Esophagus (tissue), 2 donors: ENCODE data around the gene CREBBP. TPM values are rescaled to one million over a fixed set of nuclear protein-coding genes. Genes with fewer than 3 reads are reported as not detected.

Experiments used
- H3K27ac ChIP-seq, 2 donors: one replicate each; pipeline ENCODE4 v1.5.1; 2013; ENCODE audit warnings: low read depth in 2 of 2, mild to moderate bottlenecking in 2 of 2, inconsistent platforms in 1 of 2, low read length in 1 of 2, moderate library complexity in 1 of 2
- H3K27me3 ChIP-seq, 2 donors: one replicate each; pipeline ENCODE4 v1.6.1; 2013; ENCODE audit warnings: low read length in 2 of 2, control low read depth in 1 of 2, mild to moderate bottlenecking in 1 of 2; ENCODE audit not compliant: insufficient read depth in 2 of 2, control insufficient read depth in 1 of 2
- H3K36me3 ChIP-seq, 2 donors: one replicate each; pipeline ENCODE4 v1.6.1; 2013; ENCODE audit warnings: low read length in 1 of 2; ENCODE audit not compliant: control insufficient read depth in 2 of 2, insufficient read depth in 2 of 2
- H3K4me1 ChIP-seq, 2 donors: one replicate each; pipeline ENCODE4 v1.6.1; 2013; ENCODE audit warnings: low read length in 1 of 2; ENCODE audit not compliant: control insufficient read depth in 2 of 2, insufficient read depth in 2 of 2
- H3K4me3 ChIP-seq, 2 donors: one replicate each; pipeline ENCODE4 v1.5.1; 2013; ENCODE audit warnings: low read length in 2 of 2, mild to moderate bottlenecking in 2 of 2, low read depth in 1 of 2, moderate library complexity in 1 of 2
- H3K9me3 ChIP-seq, 2 donors: one replicate each; pipeline ENCODE4 v1.6.1; 2013; ENCODE audit warnings: mild to moderate bottlenecking in 2 of 2, low read depth in 1 of 2, low read length in 1 of 2, moderate library complexity in 1 of 2; ENCODE audit not compliant: control insufficient read depth in 2 of 2, insufficient read depth in 1 of 2
- WGBS, 2 donors: extraction: QIAGEN DNeasy Blood & Tissue Kit; methylation state at CpG; one replicate each; pipeline ENCODE4 v1.1.7; 2013; 5-methylcytosine and 5-hydroxymethylcytosine counted together
- polyA plus RNA-seq, 2 donors: library from polyadenylated mRNA; stranded (reverse); fragments of 200-250 nt; gene quantifications; one replicate each; pipeline ENCODE4 v1.2.3, GENCODE V29; 2013
- donor health status: healthy with polysubstance abuse.
- donor health status: Bipolar disorder and iron deficiency.

Gene CREBBP
- polyA plus RNA-seq, 2 donors = 8.4 to 20.2 TPM

DNA sequence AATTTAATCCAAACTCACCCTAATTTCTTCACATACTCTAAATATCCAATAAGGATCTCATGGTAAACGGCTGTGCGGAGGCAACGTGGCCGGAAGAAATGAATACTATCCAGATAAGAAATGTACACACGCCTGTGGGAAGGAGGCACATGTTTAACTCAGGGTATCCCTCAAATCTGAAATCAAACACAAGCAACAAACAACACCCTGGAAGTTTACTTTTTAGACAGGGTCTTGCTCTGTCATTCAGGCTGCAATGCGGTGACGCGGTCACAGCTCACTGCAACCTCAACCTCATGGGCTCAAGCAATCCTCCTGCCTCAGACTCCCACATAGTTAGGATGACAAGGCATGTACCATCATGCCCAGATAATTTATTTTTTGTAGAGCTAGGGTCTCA, 142.0 kb downstream of the CREBBP start:
- Histone ChIP-seq H3K4me3 (no peak overlapping the region), H3K4me1 (no peaks in the 10 kb centered on the region), H3K9me3 (no peaks in the 10 kb centered on the region), H3K27ac (no peak overlapping the region), H3K36me3 (peaks cover 33 to 68% of the 10 kb centered on the region in 2 donors), H3K27me3 (no peaks in the 10 kb centered on the region)
- 89 to 95% methylated on average over 8 of the region's 8 CpGs for WGBS, 2 donors

DNA sequence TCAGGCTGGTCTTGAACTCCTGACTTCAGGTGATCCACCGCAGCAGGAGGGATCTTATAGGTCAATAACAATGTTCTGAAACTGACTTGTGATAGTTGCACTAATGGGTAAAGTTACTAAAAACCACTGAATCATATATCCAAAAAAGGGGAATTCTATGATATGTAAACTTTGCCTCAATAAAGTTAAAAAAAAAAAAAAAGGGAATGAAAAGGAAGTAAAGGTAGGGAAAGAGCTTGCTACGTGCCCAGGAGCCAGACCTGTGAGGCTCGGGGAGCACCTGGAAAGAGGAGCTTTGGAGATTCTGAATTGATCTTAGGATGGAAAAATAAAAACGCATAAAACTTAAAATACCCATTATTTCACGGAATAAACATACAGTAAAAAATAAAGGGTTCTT, 142.4 kb downstream of the CREBBP start:
- Histone ChIP-seq H3K4me3 (no peak overlapping the region), H3K36me3 (peaks cover 30 to 65% of the 10 kb centered on the region in 2 donors), H3K27me3 (no peaks in the 10 kb centered on the region), H3K9me3 (no peaks in the 10 kb centered on the region), H3K4me1 (no peaks in the 10 kb centered on the region), H3K27ac (no peak overlapping the region)
- WGBS, 2 donors = 88 to 94% methylated on average over 5 of the region's 5 CpGs

- Histone ChIP-seq H3K9me3 (no peaks in the 10 kb centered on the region), H3K27ac (no peak overlapping the region), H3K27me3 (no peaks in the 10 kb centered on the region), H3K36me3 (peaks cover 26 to 58% of the 10 kb centered on the region in 2 donors), H3K4me1 (no peaks in the 10 kb centered on the region), H3K4me3 (no peak overlapping the region)
- 87 to 89% methylated on average over 8 of the region's 8 CpGs for WGBS, 2 donors
Measured at GRCh38 chr16:3737181-3737580, 143.3 kb downstream of the CREBBP start.

DNA sequence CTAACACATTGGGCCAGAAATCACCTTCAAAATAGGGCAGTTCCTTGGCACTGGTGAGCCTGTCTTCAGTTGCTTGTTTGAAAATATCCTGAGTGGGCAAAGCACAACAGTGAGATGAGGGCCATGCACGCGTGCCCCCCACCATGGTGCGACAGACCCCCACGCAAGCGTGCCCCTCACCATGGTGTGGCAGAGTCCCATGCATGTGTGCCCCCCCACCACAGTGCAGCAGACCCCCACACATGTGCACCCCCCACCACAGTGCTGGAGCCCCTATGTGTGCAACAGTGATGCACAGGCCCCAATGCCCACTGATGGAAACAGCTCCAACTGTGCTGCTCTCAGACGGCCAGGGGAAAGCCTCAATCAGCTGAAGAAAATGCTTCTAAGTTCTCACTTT, 144.4 kb downstream of the CREBBP start:
- Histone ChIP-seq H3K36me3 (peaks cover 35 to 63% of the 10 kb centered on the region in 2 donors), H3K27me3 (no peaks in the 10 kb centered on the region), H3K9me3 (no peaks in the 10 kb centered on the region), H3K27ac (no peak overlapping the region), H3K4me3 (no peak overlapping the region), H3K4me1 (no peaks in the 10 kb centered on the region)
- 93 to 98% methylated on average over 6 of the region's 6 CpGs for WGBS, 2 donors

GRCh38 chr16:3735541-3735940, 145.0 kb downstream of the CREBBP start:
- WGBS, 2 donors = 97 to 98% methylated on average over 13 of the region's 13 CpGs
- Histone ChIP-seq H3K27me3 (no peaks in the 10 kb centered on the region), H3K27ac (no peak overlapping the region), H3K36me3 (peaks cover 41 to 64% of the 10 kb centered on the region in 2 donors), H3K9me3 (no peaks in the 10 kb centered on the region), H3K4me3 (no peak overlapping the region), H3K4me1 (no peaks in the 10 kb centered on the region)

DNA sequence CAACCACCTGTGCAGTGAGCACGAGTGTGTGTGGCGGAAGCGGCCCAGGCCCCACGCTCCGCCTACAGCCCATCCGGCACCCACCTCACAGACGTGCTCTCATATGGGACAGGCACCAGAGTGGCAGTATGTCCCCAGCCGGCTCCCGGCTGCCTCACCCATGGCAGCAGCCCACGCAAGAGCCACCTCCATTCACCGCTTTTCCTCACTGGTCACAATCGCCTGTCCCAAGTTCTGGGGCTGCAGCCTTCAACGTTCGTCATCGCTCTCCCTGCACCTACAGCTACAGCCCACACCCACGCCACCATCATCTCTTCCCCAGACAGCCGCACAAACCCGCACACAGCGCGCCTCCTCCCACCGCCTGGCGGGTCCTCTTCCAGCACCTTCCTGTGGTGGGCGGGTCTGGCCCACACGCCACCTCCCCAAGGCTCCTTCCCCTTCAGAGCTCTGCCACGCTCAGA, 145.7 kb downstream of the CREBBP start:
- no peak overlapping the region for H3K4me3 ChIP-seq
- no peaks in the 10 kb centered on the region for H3K27me3 ChIP-seq
- H3K9me3 ChIP-seq = no peaks in the 10 kb centered on the region
- H3K36me3 ChIP-seq = peaks cover 46 to 66% of the 10 kb centered on the region in 2 donors
- WGBS, 2 donors = 95 to 98% methylated on average over 25 of the region's 25 CpGs
- no peak overlapping the region for H3K27ac ChIP-seq
- H3K4me1 ChIP-seq = no peaks in the 10 kb centered on the region

DNA sequence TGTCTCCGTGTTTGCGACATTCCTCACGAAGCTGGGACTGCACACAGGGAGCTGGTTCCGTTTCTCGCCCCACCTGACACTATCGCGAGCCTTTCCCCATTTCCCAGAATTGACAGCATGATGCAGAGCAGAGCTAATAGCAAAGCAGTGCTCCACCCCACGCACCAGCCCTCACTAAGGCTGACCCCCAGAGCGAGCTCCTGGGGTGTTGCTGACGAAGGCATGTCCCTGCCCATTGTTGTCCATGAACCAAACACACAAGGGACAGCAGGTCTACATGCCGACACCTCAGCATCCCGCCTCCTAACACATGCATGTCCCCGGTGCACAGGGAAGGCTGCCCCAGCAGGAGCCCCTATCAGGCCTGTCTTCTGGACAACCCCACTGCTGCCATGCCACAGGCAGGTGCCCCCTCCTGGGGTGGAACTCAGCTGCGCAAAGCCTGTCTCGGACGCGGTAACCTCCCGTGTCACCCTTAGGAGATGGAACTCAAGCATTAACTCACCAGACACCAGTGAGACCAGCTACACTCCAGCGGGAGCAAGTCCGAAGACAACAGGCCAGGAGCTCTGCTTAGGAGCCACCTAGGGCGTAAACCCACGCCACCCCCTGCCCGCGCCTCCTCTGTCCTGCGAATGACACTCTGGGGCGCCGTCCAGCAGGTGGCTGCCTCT, 146.3 kb downstream of the CREBBP start:
- Histone ChIP-seq H3K36me3 (peaks cover 46 to 66% of the 10 kb centered on the region in 2 donors), H3K27ac (no peak overlapping the region), H3K4me3 (no peak overlapping the region), H3K9me3 (no peaks in the 10 kb centered on the region), H3K4me1 (no peaks in the 10 kb centered on the region), H3K27me3 (no peaks in the 10 kb centered on the region)
- 98 to 99% methylated on average over 25 to 27 of the region's 27 CpGs for WGBS, 2 donors

GRCh38 chr16:3732171-3732570, 148.3 kb downstream of the CREBBP start:
- peaks cover 51 to 74% of the 10 kb centered on the region in 2 donors for H3K36me3 ChIP-seq
- 87 to 89% methylated on average over 8 of the region's 8 CpGs for WGBS, 2 donors

GRCh38 chr16:3731126-3731935, 149.2 kb downstream of the CREBBP start:
- no peaks in the 10 kb centered on the region for H3K4me1 ChIP-seq
- no peaks in the 10 kb centered on the region for H3K27me3 ChIP-seq
- no peak overlapping the region for H3K27ac ChIP-seq
- H3K9me3 ChIP-seq = no peaks in the 10 kb centered on the region
- peaks cover 48 to 69% of the 10 kb centered on the region in 2 donors for H3K36me3 ChIP-seq
- no peak overlapping the region for H3K4me3 ChIP-seq
- 91% methylated on average over 34 of the region's 34 CpGs for WGBS, 2 donors

More at GRCh38 chr16:3732171-3732570, 148.3 kb downstream of the CREBBP start:
- H3K9me3 ChIP-seq = no peaks in the 10 kb centered on the region
- H3K4me1 ChIP-seq = no peaks in the 10 kb centered on the region
- H3K4me3 ChIP-seq = no peak overlapping the region
- H3K27ac ChIP-seq = no peak overlapping the region
- H3K27me3 ChIP-seq = no peaks in the 10 kb centered on the region
